ENCODE measurements around the gene PTAR1.

PTAR1 gene

GRCh38 chr9:69740872-69741505 is 18.8 kb downstream of the PTAR1 start:
- H3K9me3 Mint-ChIP-seq, result no peaks in the 10 kb centered on the region
- CTCF ChIA-PET, result interaction anchor here (0.8 kb wide), 1 partner anchor 707 kb away, joined by 3 read pairs; no protein-coding TSS in a partner anchor

GRCh38 chr9:69731348-69731747 is 28.5 kb downstream of the PTAR1 start:
- Mint-ChIP-seq H3K36me3 (peaks cover 43% of the 10 kb centered on the region), H3K9me3 (no peaks in the 10 kb centered on the region), H3K27me3 (no peaks in the 10 kb centered on the region), H3K4me1 (no peaks in the 10 kb centered on the region), H3K4me3 (no peak overlapping the region), H3K27ac (no peak overlapping the region)
- CTCF ChIA-PET, result interaction anchor here (1.1 kb wide), 1 partner anchor 188 kb away, joined by 4 read pairs; no protein-coding TSS in a partner anchor
- no peak for DNase-seq

More at GRCh38 chr9:69740872-69741505, 18.8 kb downstream of the PTAR1 start:
- Mint-ChIP-seq H3K4me3 (no peak overlapping the region), H3K4me1 (peaks cover 15% of the 10 kb centered on the region), H3K36me3 (peaks cover 43% of the 10 kb centered on the region), H3K27me3 (no peaks in the 10 kb centered on the region), H3K27ac (no peak overlapping the region)
- DNase-seq, result no peak

- CTCF ChIA-PET, result no interaction called here
- Mint-ChIP-seq H3K27me3 (no peaks in the 10 kb centered on the region), H3K4me3 (no peak overlapping the region), H3K36me3 (peaks cover 58% of the 10 kb centered on the region), H3K9me3 (no peaks in the 10 kb centered on the region), H3K27ac (peak overlapping the region; percentile 15), H3K4me1 (no peaks in the 10 kb centered on the region)
- no peak for DNase-seq
Observed at GRCh38 chr9:69719983-69720382, 39.8 kb downstream of the PTAR1 start.

- CTCF ChIA-PET, result no interaction called here
- H3K36me3 Mint-ChIP-seq, result peaks cover 59% of the 10 kb centered on the region
Observed at GRCh38 chr9:69719367-69719766, 40.4 kb downstream of the PTAR1 start.

GRCh38 chr9:69718218-69718617 is 41.6 kb downstream of the PTAR1 start:
- Mint-ChIP-seq H3K4me1 (no peaks in the 10 kb centered on the region), H3K4me3 (no peak overlapping the region), H3K36me3 (peaks cover 60% of the 10 kb centered on the region), H3K27ac (no peak overlapping the region), H3K9me3 (no peaks in the 10 kb centered on the region), H3K27me3 (no peaks in the 10 kb centered on the region)
- DNase-seq, result no peak
- CTCF ChIA-PET, result no interaction called here

More at GRCh38 chr9:69719367-69719766, 40.4 kb downstream of the PTAR1 start:
- Mint-ChIP-seq H3K27ac (no peak overlapping the region), H3K9me3 (no peaks in the 10 kb centered on the region), H3K27me3 (no peaks in the 10 kb centered on the region), H3K4me1 (no peaks in the 10 kb centered on the region), H3K4me3 (no peak overlapping the region)
- no peak for DNase-seq

- peaks cover 54% of the 10 kb centered on the region for H3K36me3 Mint-ChIP-seq
- H3K4me1 Mint-ChIP-seq, result no peaks in the 10 kb centered on the region
- no peaks in the 10 kb centered on the region for H3K27me3 Mint-ChIP-seq
- no peaks in the 10 kb centered on the region for H3K9me3 Mint-ChIP-seq
- H3K27ac Mint-ChIP-seq, result no peak overlapping the region
- DNase-seq, result no peak
- CTCF ChIA-PET, result no interaction called here
- no peak overlapping the region for H3K4me3 Mint-ChIP-seq
Observed at GRCh38 chr9:69715825-69716224, 44.0 kb downstream of the PTAR1 start.

GRCh38 chr9:69715096-69715495 is 44.7 kb downstream of the PTAR1 start:
- CTCF ChIA-PET, result no interaction called here
- H3K9me3 Mint-ChIP-seq, result no peaks in the 10 kb centered on the region
- H3K4me1 Mint-ChIP-seq, result no peaks in the 10 kb centered on the region
- no peaks in the 10 kb centered on the region for H3K27me3 Mint-ChIP-seq
- no peak overlapping the region for H3K27ac Mint-ChIP-seq
- DNase-seq, result no peak
- peaks cover 50% of the 10 kb centered on the region for H3K36me3 Mint-ChIP-seq
- no peak overlapping the region for H3K4me3 Mint-ChIP-seq

GRCh38 chr9:69697475-69697874 is 62.3 kb downstream of the PTAR1 start:
- no peak for DNase-seq
- H3K27ac Mint-ChIP-seq, result no peak overlapping the region
- peaks cover 5% of the 10 kb centered on the region for H3K27me3 Mint-ChIP-seq
- no peak overlapping the region for H3K4me3 Mint-ChIP-seq
- H3K36me3 Mint-ChIP-seq, result peaks cover 4% of the 10 kb centered on the region
- peaks cover 24% of the 10 kb centered on the region for H3K9me3 Mint-ChIP-seq
- CTCF ChIA-PET, result no interaction called here
- no peaks in the 10 kb centered on the region for H3K4me1 Mint-ChIP-seq

GRCh38 chr9:69696802-69697201 is 63.0 kb downstream of the PTAR1 start:
- peaks cover 22% of the 10 kb centered on the region for H3K9me3 Mint-ChIP-seq
- no peak overlapping the region for H3K27ac Mint-ChIP-seq
- peaks cover 4% of the 10 kb centered on the region for H3K36me3 Mint-ChIP-seq

GRCh38 chr9:69689991-69690538 is 69.7 kb downstream of the PTAR1 start:
- Mint-ChIP-seq H3K27me3 (peaks cover 8% of the 10 kb centered on the region), H3K27ac (no peak overlapping the region), H3K36me3 (no peaks in the 10 kb centered on the region), H3K4me1 (no peaks in the 10 kb centered on the region), H3K4me3 (no peak overlapping the region), H3K9me3 (no peaks in the 10 kb centered on the region)
- CTCF ChIA-PET, result interaction anchor here (0.5 kb wide), 1 partner anchor 15 kb away, joined by 3 read pairs; no protein-coding TSS in a partner anchor
- no peak for DNase-seq

More at GRCh38 chr9:69696802-69697201, 63.0 kb downstream of the PTAR1 start:
- Mint-ChIP-seq H3K27me3 (peaks cover 7% of the 10 kb centered on the region), H3K4me1 (no peaks in the 10 kb centered on the region), H3K4me3 (no peak overlapping the region)
- DNase-seq, result no peak
- CTCF ChIA-PET, result no interaction called here

- CTCF ChIA-PET, result no interaction called here
- Mint-ChIP-seq H3K27me3 (peaks cover 4% of the 10 kb centered on the region), H3K4me3 (no peak overlapping the region), H3K9me3 (no peaks in the 10 kb centered on the region), H3K4me1 (no peaks in the 10 kb centered on the region), H3K36me3 (no peaks in the 10 kb centered on the region), H3K27ac (no peak overlapping the region)
- DNase-seq, result no peak
Observed at GRCh38 chr9:69683927-69684326, 75.9 kb downstream of the PTAR1 start.

- CTCF ChIA-PET, result interaction anchor here (0.6 kb wide), 1 partner anchor 35 kb away, joined by 5 read pairs; no protein-coding TSS in a partner anchor
- no peaks in the 10 kb centered on the region for H3K9me3 Mint-ChIP-seq
- no peak overlapping the region for H3K27ac Mint-ChIP-seq
- no peak for DNase-seq
- no peaks in the 10 kb centered on the region for H3K36me3 Mint-ChIP-seq
- no peak overlapping the region for H3K4me3 Mint-ChIP-seq
- H3K4me1 Mint-ChIP-seq, result peaks cover 7% of the 10 kb centered on the region
- peaks cover 5% of the 10 kb centered on the region for H3K27me3 Mint-ChIP-seq
Observed at GRCh38 chr9:69678843-69679538, 80.8 kb downstream of the PTAR1 start.

GRCh38 chr9:69677931-69678330 is 81.9 kb downstream of the PTAR1 start:
- H3K9me3 Mint-ChIP-seq, result no peaks in the 10 kb centered on the region
- CTCF ChIA-PET, result no interaction called here
- H3K4me3 Mint-ChIP-seq, result no peak overlapping the region
- H3K27ac Mint-ChIP-seq, result no peak overlapping the region
- H3K36me3 Mint-ChIP-seq, result no peaks in the 10 kb centered on the region
- no peak for DNase-seq
- H3K4me1 Mint-ChIP-seq, result peaks cover 13% of the 10 kb centered on the region
- peaks cover 8% of the 10 kb centered on the region for H3K27me3 Mint-ChIP-seq

- no peaks in the 10 kb centered on the region for H3K36me3 Mint-ChIP-seq
- DNase-seq, result no peak
- H3K4me1 Mint-ChIP-seq, result peaks cover 22% of the 10 kb centered on the region
- H3K27me3 Mint-ChIP-seq, result peaks cover 28% of the 10 kb centered on the region
- H3K27ac Mint-ChIP-seq, result no peak overlapping the region
- no peaks in the 10 kb centered on the region for H3K9me3 Mint-ChIP-seq
- CTCF ChIA-PET, result interaction anchor here (0.7 kb wide), 1 partner anchor 14 kb away, joined by 3 read pairs; no protein-coding TSS in a partner anchor
- H3K4me3 Mint-ChIP-seq, result no peak overlapping the region
Observed at GRCh38 chr9:69675563-69675962, 84.2 kb downstream of the PTAR1 start.
